GM12878 (cell line): Measurements from ENCODE around the gene SIAH2. TPM values are rescaled to one million over a fixed set of nuclear protein-coding genes. Genes with fewer than 3 reads are reported as not detected.

Experiments used
- BRCA1 ChIP-seq: IDR thresholded peaks from 2 replicates; pipeline ENCODE4 v1.6.1; 2011; ENCODE audit warnings: low read depth, low read length, improper control_type of control experiment
- CHD4 ChIP-seq: fragments of 200-600 bp; sonication (generic); IDR thresholded peaks from 2 replicates; pipeline ENCODE4 v1.6.1; 2016; ENCODE audit warnings: mild to moderate bottlenecking
- HDAC6 ChIP-seq: fragments of 200-600 bp; sonication (generic); IDR thresholded peaks from one replicate; pipeline ENCODE4 v1.8.0; 2017; ENCODE audit warnings: antibody characterized with exemption; ENCODE audit not compliant: unreplicated experiment
- IRF4 ChIP-seq: IDR thresholded peaks from 2 replicates; pipeline ENCODE4 v1.6.1; 2011; ENCODE audit warnings: low read depth, low read length
- MEF2B ChIP-seq: fragments of 450-650 bp; IDR thresholded peaks from 2 replicates; pipeline ENCODE4 v1.6.1; 2018; ENCODE audit warnings: mild to moderate bottlenecking, moderate library complexity; ENCODE audit not compliant: partially characterized antibody, poor library complexity, severe bottlenecking
- MTA2 ChIP-seq: fragments of 450-650 bp; IDR thresholded peaks from 2 replicates; pipeline ENCODE4 v1.6.1; 2016; ENCODE audit warnings: low read depth, mild to moderate bottlenecking, moderate library complexity
- MTA3 ChIP-seq: IDR thresholded peaks from 2 replicates; pipeline ENCODE4 v1.6.1; 2012; ENCODE audit warnings: low read length, inconsistent platforms, borderline replicate concordance
- RFX5 ChIP-seq: IDR thresholded peaks from 2 replicates; pipeline ENCODE4 v1.6.1; 2011; ENCODE audit warnings: low read depth, low read length, improper control_type of control experiment
- SUPT20H ChIP-seq: IDR thresholded peaks from 2 replicates; pipeline ENCODE4 v1.6.1; 2011; ENCODE audit warnings: low read depth, mild to moderate bottlenecking, low read length, moderate library complexity, borderline replicate concordance; ENCODE audit not compliant: control insufficient read depth
- TBL1XR1 ChIP-seq: IDR thresholded peaks from 2 replicates; pipeline ENCODE4 v1.6.1; 2012; ENCODE audit warnings: low read depth, low read length, improper control_type of control experiment
- polyA plus RNA-seq, 11 experiments: library from polyadenylated mRNA; depleted of rRNA in 4 of 11; unstranded in 6 of 11; stranded (reverse) in 5 of 11; fragments of >200 nt; fragmentation: Nextera tagmentation in 4 of 11; fragmentation: Illumina TruSeq in 1 of 11; extraction: Ambion mirVana in 4 of 11; extraction: Trizol in 1 of 11; gene quantifications; 1 replicate in 1 of 11; 2 replicates in 10 of 11; pipeline versions ENCODE4 v1.2.1 to v1.2.3, GENCODE V29; 2011 to 2016; ENCODE audit warnings: inconsistent platforms in 2 of 11, missing spikeins in 2 of 11, low read depth in 1 of 11
- total RNA-seq, 4 experiments: library from RNA; depleted of rRNA in 3 of 4; stranded (reverse); fragments of >200 nt in 3 of 4; fragmentation: Illumina TruSeq in 1 of 4; extraction: Trizol in 1 of 4; gene quantifications; 2 replicates each; pipeline versions ENCODE4 v1.2.1 to v1.2.3, GENCODE V29; 2013 to 2021
- TF ChIP-seq, protein P1 (sequence below): fragments of 450-650 bp; IDR thresholded peaks from 2 replicates; pipeline ENCODE4 v1.6.1; 2016; ENCODE audit warnings: mild to moderate bottlenecking, moderate library complexity, borderline replicate concordance

The SIAH2 gene
- total and polyA plus RNA-seq, 10 of the 15 experiments (the other 5 are each of a cell fraction or from before 2014, with no cell fraction given): 3.3 to 51.5 (median 29.7) TPM

DNA sequence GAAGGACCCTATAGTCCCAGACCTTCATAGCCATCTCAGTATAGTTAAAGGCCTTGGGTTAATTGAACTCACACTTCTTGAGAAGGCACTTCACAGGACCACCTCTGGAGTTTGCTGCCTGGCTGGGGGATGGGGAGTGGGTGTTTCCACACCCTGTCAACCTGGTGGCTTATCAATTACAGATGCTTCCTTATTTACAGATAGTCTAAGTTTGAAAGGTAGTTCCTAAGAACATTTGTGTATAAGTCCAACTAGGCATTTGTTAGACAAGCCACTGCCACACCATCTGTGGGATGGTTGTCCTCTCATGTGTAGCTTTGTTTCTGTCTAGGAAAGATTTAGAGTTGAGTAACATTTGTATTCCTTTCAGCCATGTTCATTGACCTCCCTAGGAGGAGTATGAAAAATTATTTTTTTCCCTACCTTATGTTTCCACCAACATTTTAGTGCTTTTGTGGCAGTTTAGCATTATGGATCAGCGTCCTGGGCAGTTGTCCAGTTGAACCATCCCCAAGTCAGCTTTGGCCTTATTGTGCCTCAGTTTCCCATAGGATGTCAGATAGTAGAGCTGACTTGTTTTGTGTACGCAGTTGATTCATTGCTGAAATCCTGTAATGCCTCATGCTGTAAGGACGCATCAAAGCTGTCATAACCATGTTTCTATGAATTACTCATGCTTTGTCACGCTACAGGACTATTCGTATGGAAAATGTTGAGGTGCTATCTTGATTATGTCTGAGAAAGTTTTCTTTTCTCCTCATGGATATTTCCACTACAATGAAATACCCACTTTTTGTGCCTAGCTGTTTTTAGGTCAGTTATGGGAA, 21.2 kb upstream of the SIAH2 start (continued):
- TF ChIP-seq, protein P1, sequence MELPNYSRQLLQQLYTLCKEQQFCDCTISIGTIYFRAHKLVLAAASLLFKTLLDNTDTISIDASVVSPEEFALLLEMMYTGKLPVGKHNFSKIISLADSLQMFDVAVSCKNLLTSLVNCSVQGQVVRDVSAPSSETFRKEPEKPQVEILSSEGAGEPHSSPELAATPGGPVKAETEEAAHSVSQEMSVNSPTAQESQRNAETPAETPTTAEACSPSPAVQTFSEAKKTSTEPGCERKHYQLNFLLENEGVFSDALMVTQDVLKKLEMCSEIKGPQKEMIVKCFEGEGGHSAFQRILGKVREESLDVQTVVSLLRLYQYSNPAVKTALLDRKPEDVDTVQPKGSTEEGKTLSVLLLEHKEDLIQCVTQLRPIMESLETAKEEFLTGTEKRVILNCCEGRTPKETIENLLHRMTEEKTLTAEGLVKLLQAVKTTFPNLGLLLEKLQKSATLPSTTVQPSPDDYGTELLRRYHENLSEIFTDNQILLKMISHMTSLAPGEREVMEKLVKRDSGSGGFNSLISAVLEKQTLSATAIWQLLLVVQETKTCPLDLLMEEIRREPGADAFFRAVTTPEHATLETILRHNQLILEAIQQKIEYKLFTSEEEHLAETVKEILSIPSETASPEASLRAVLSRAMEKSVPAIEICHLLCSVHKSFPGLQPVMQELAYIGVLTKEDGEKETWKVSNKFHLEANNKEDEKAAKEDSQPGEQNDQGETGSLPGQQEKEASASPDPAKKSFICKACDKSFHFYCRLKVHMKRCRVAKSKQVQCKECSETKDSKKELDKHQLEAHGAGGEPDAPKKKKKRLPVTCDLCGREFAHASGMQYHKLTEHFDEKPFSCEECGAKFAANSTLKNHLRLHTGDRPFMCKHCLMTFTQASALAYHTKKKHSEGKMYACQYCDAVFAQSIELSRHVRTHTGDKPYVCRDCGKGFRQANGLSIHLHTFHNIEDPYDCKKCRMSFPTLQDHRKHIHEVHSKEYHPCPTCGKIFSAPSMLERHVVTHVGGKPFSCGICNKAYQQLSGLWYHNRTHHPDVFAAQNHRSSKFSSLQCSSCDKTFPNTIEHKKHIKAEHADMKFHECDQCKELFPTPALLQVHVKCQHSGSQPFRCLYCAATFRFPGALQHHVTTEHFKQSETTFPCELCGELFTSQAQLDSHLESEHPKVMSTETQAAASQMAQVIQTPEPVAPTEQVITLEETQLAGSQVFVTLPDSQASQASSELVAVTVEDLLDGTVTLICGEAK: no peak
- TF ChIP-seq HDAC6 (no peak), TBL1XR1 (no peak), MTA2 (0 out of 2 replicates have a peak, but pooled peaks have one; percentile 18), CHD4 (no peak), MTA3 (peak; percentile 90), RFX5 (no peak), IRF4 (peak; percentile 98), BRCA1 (no peak), MEF2B (no peak), SUPT20H (no peak)
- TF ChIP-seq, all 136 proteins: peak for 29
